HepG2 (cell line): ENCODE results near the gene OSCP1. TPM values are rescaled to one million over a fixed set of nuclear protein-coding genes. Genes with fewer than 3 reads are reported as not detected.
A peak's percentile ranks its signal among the peaks of the same experiment; 100 is the strongest.

Experiments used
- ATAC-seq: fragments of 200-7000 bp; cut with Tn5 transposase; 3 replicates; pipeline ENCODE4 v1.9.1; 2020; ENCODE audit warnings: mild to moderate bottlenecking, moderate library complexity
- BruUV-seq: library from RNA; stranded (reverse); fragments of 400-500 nt; replicated peaks from 2 replicates; lab custom pipeline; 2021; lab: Mats Ljungman, UMichigan
- CTCF ChIA-PET: fragments of 300-600 bp; formaldehyde crosslinking; extraction: SDS; loops from one replicate; lab custom pipeline; 2021; ENCODE audit warnings: low total read pairs, inconsistent platforms, low intra/inter-chr PET ratio; lab: Yijun Ruan, JAX
- POLR2A ChIA-PET: fragments of 350-600 bp; sonication (Branson Sonifier 250); formaldehyde crosslinking; loops from one replicate; lab custom pipeline; 2020; ENCODE audit warnings: antibody characterized with exemption, inconsistent platforms; lab: Yijun Ruan, JAX
- DNase-seq: peaks from one replicate; pipeline ENCODE4 v3.0.0-alpha.2; 2015; ENCODE audit warnings: low spot score
- FAIRE-seq: peaks from 3 replicates; lab custom pipeline; 2011; peaks lifted over from hg19 to GRCh38; lab: Jason Lieb, UNC
- H2AFZ ChIP-seq: one replicate; pipeline ENCODE4 v1.6.1; 2011; ENCODE audit warnings: low read length, inconsistent platforms
- H3K27ac ChIP-seq: fragments of 300-600 bp; 3 replicates; pipeline ENCODE4 v1.8.0; 2011; ENCODE audit warnings: mixed run types, mild to moderate bottlenecking, mixed read lengths, low read length, inconsistent platforms; ENCODE audit not compliant: insufficient read depth; ENCODE audit errors: extremely low read length
- H3K27me3 ChIP-seq, 2 experiments: fragments of 200-600 bp in 1 of 2; 2 replicates in 1 of 2; 3 replicates in 1 of 2; pipeline versions ENCODE4 v1.6.0 to v1.8.0; 2011; ENCODE audit warnings: low read length in 2 of 2, mild to moderate bottlenecking in 2 of 2, moderate library complexity in 2 of 2, inconsistent platforms in 1 of 2; ENCODE audit not compliant: insufficient read depth in 2 of 2, control insufficient read depth in 1 of 2
- H3K36me3 ChIP-seq, 2 experiments: fragments of 200-600 bp in 1 of 2; replicated peaks in 1 of 2; 2 replicates in 1 of 2; 3 replicates in 1 of 2; pipeline versions ENCODE4 v1.5.1 to v1.8.0; 2011; ENCODE audit warnings: low read length in 2 of 2, inconsistent platforms in 1 of 2; ENCODE audit not compliant: insufficient read depth in 2 of 2, control insufficient read depth in 1 of 2
- H3K4me1 ChIP-seq: 2 replicates; pipeline ENCODE4 v1.5.1; 2012; ENCODE audit warnings: low read length, inconsistent platforms; ENCODE audit not compliant: insufficient read depth
- H3K4me2 ChIP-seq: 2 replicates; pipeline ENCODE4 v1.6.0; 2011; ENCODE audit warnings: low read depth, low read length, inconsistent platforms
- H3K4me3 ChIP-seq, 3 experiments: fragments of 200-600 bp in 1 of 3; sonication (generic), shearing (Covaris generic) in 1 of 3; replicated peaks in 1 of 3; 2 replicates each; pipeline ENCODE4 v1.5.1; 2011 to 2016; ENCODE audit warnings: low read length in 3 of 3, inconsistent platforms in 2 of 3, low read depth in 2 of 3, mild to moderate bottlenecking in 2 of 3, control low read depth in 1 of 3, mixed read lengths in 1 of 3; ENCODE audit not compliant: insufficient read depth in 1 of 3
- H3K79me2 ChIP-seq: one replicate; pipeline ENCODE4 v1.6.1; 2011; ENCODE audit warnings: low read length, inconsistent platforms; ENCODE audit not compliant: insufficient read depth
- H3K9ac ChIP-seq: 2 replicates; pipeline ENCODE4 v1.6.0; 2011; ENCODE audit warnings: mild to moderate bottlenecking, low read depth, low read length, inconsistent platforms; ENCODE audit not compliant: insufficient read depth
- H3K9me3 ChIP-seq: 2 replicates; pipeline ENCODE4 v1.5.1; 2012; ENCODE audit warnings: mild to moderate bottlenecking, low read length
- H4K20me1 ChIP-seq: 2 replicates; pipeline ENCODE4 v1.6.0; 2011; ENCODE audit warnings: inconsistent platforms, mild to moderate bottlenecking, low read length, moderate library complexity; ENCODE audit not compliant: insufficient read depth
- MED1 ChIP-seq: sonication (generic); formaldehyde crosslinking; IDR thresholded peaks from 2 replicates; pipeline ENCODE4 v1.4.0; 2020; ENCODE audit warnings: missing genetic modification reagents
- MYC ChIP-seq: sonication (generic); formaldehyde crosslinking; IDR thresholded peaks from 2 replicates; pipeline ENCODE4 v1.9.0; 2021; ENCODE audit warnings: missing genetic modification reagents, borderline replicate concordance
- SOX6 ChIP-seq, 2 experiments: fragments of 450-650 bp in 1 of 2; sonication (generic) in 1 of 2; formaldehyde crosslinking in 1 of 2; IDR thresholded peaks; 2 replicates each; pipeline versions ENCODE4 v1.4.0 to v1.6.1; 2017 to 2020; ENCODE audit warnings: antibody characterized with exemption in 1 of 2, mild to moderate bottlenecking in 1 of 2, missing genetic modification reagents in 1 of 2
- SP5 ChIP-seq: IDR thresholded peaks from 2 replicates; pipeline ENCODE4 v1.6.1; 2016; ENCODE audit warnings: low read depth, borderline replicate concordance
- ZNF546 ChIP-seq: sonication (generic); formaldehyde crosslinking; conservative IDR thresholded peaks from 2 replicates; pipeline ENCODE4 v1.8.1; 2023; ENCODE audit warnings: mild to moderate bottlenecking, missing genetic modification reagents
- WGBS: methylation state at CpG from one replicate; pipeline ENCODE4 v1.1.6; 2017; ENCODE audit warnings: low lambda C conversion rate; 5-methylcytosine and 5-hydroxymethylcytosine counted together
- in situ Hi-C: cut with HindIII; loops from 2 replicates; pipeline ENCODE4 v1.10.0; 2017; ENCODE audit warnings: low pct_unique_long_range_greater_than_20kb; ENCODE audit not compliant: extremely low pct_ligation_motif_present
- intact Hi-C: fragments of 100-400 bp; cut with micrococcal nuclease; formaldehyde crosslinking; loops from one replicate; pipeline ENCODE4 v1.10.0; 2022; ENCODE audit not compliant: unreplicated experiment
- polyA plus RNA-seq, 8 experiments: library from polyadenylated mRNA; depleted of rRNA in 3 of 8; stranded (reverse) in 7 of 8; unstranded in 1 of 8; fragments of >200 nt; fragmentation: Illumina TruSeq in 4 of 8; extraction: Trizol in 4 of 8; gene quantifications; 2 replicates each; pipeline versions ENCODE4 v1.2.1 to v1.2.3, GENCODE V29; 2011 to 2016; ENCODE audit warnings: low read depth in 4 of 8, missing spikeins in 1 of 8, mixed read lengths in 1 of 8; ENCODE audit not compliant: insufficient read depth in 1 of 8
- total RNA-seq, 5 experiments: library from RNA; depleted of rRNA; stranded (reverse); fragments of >200 nt; fragmentation: Illumina TruSeq; extraction: Trizol; gene quantifications; 2 replicates each; pipeline ENCODE4 v1.2.3, GENCODE V29; 2016; ENCODE audit warnings: low read depth in 1 of 5
- TF ChIP-seq, protein P1 (sequence below): sonication (generic); formaldehyde crosslinking; IDR thresholded peaks from 2 replicates; pipeline ENCODE4 v1.8.1; 2022; ENCODE audit warnings: low read depth, mild to moderate bottlenecking, missing genetic modification reagents
- TF ChIP-seq, protein P2 (sequence below): sonication (generic); formaldehyde crosslinking; IDR thresholded peaks from 2 replicates; pipeline ENCODE4 v1.4.0; 2020; ENCODE audit warnings: missing genetic modification reagents, mild to moderate bottlenecking, borderline replicate concordance
- TF ChIP-seq, protein P3 (sequence below): sonication (generic); formaldehyde crosslinking; IDR thresholded peaks from 2 replicates; pipeline ENCODE4 v1.4.0; 2020; ENCODE audit warnings: missing genetic modification reagents
- TF ChIP-seq, protein P4 (sequence below): sonication (generic); formaldehyde crosslinking; IDR thresholded peaks from 2 replicates; pipeline ENCODE4 v1.4.0; 2020; ENCODE audit warnings: mild to moderate bottlenecking, low read depth, missing genetic modification reagents

Gene OSCP1
- total and polyA plus RNA-seq, 2 of the 13 experiments (the other 11 are each of a cell fraction or from before 2014, with no cell fraction given), result 0.60 to 0.84 TPM

DNA sequence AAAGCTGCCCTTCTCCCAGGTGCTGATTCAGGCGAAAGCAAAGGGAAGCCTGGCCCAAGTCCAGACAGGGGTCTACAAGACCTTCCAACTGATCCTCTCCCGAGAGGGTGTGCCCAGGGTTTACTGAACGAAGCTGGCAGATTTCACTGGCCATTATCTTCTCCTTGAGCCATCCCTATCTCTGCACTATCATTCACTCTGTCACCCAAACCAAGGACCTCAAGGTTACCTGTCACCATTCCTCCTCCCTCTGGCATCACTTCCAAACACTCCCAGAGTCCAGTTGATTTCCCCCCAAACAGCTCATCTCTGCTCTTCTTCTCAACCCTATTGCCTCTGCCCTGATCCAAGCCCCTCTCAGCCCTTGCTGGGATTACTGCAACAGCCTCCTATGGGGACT is 69.5 kb downstream of the OSCP1 start:
- POLR2A ChIA-PET, result interaction anchor here (1.6 to 4.1 kb wide), 4 partner anchors 17 to 231 kb away, joined by 3 to 32 read pairs (median 4); partner anchors contain the start of genes LSM10 and MRPS15
- peaks cover 77% of the 10 kb centered on the region for H3K4me1 ChIP-seq
- intact Hi-C loops (loop anchor here (5.0 kb wide), 1 partner anchor 42 kb away; no protein-coding TSS in a partner anchor), in situ Hi-C loops (no loop called here)
- ATAC-seq, result no peak
- CTCF ChIA-PET, result no interaction called here
- no peak for DNase-seq
- H2AFZ ChIP-seq, result no peak overlapping the region
- peaks cover 6 to 8% of the 10 kb centered on the region in 2 experiments; a peak in 4 of 5 replicates for H3K36me3 ChIP-seq
- peaks cover 86% of the 10 kb centered on the region for H3K79me2 ChIP-seq
- WGBS, result 69% methylated on average over 3 of the region's 3 CpGs
- TF ChIP-seq, protein P1, sequence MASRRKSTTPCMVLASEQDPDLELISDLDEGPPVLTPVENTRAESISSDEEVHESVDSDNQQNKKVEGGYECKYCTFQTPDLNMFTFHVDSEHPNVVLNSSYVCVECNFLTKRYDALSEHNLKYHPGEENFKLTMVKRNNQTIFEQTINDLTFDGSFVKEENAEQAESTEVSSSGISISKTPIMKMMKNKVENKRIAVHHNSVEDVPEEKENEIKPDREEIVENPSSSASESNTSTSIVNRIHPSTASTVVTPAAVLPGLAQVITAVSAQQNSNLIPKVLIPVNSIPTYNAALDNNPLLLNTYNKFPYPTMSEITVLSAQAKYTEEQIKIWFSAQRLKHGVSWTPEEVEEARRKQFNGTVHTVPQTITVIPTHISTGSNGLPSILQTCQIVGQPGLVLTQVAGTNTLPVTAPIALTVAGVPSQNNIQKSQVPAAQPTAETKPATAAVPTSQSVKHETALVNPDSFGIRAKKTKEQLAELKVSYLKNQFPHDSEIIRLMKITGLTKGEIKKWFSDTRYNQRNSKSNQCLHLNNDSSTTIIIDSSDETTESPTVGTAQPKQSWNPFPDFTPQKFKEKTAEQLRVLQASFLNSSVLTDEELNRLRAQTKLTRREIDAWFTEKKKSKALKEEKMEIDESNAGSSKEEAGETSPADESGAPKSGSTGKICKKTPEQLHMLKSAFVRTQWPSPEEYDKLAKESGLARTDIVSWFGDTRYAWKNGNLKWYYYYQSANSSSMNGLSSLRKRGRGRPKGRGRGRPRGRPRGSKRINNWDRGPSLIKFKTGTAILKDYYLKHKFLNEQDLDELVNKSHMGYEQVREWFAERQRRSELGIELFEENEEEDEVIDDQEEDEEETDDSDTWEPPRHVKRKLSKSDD, result no peak
- TF ChIP-seq MYC (CRISPR knock-in tag), result no peak
- TF ChIP-seq, protein P2, sequence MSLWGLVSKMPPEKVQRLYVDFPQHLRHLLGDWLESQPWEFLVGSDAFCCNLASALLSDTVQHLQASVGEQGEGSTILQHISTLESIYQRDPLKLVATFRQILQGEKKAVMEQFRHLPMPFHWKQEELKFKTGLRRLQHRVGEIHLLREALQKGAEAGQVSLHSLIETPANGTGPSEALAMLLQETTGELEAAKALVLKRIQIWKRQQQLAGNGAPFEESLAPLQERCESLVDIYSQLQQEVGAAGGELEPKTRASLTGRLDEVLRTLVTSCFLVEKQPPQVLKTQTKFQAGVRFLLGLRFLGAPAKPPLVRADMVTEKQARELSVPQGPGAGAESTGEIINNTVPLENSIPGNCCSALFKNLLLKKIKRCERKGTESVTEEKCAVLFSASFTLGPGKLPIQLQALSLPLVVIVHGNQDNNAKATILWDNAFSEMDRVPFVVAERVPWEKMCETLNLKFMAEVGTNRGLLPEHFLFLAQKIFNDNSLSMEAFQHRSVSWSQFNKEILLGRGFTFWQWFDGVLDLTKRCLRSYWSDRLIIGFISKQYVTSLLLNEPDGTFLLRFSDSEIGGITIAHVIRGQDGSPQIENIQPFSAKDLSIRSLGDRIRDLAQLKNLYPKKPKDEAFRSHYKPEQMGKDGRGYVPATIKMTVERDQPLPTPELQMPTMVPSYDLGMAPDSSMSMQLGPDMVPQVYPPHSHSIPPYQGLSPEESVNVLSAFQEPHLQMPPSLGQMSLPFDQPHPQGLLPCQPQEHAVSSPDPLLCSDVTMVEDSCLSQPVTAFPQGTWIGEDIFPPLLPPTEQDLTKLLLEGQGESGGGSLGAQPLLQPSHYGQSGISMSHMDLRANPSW (CRISPR knock-in tag), result no peak
- TF ChIP-seq, protein P3, sequence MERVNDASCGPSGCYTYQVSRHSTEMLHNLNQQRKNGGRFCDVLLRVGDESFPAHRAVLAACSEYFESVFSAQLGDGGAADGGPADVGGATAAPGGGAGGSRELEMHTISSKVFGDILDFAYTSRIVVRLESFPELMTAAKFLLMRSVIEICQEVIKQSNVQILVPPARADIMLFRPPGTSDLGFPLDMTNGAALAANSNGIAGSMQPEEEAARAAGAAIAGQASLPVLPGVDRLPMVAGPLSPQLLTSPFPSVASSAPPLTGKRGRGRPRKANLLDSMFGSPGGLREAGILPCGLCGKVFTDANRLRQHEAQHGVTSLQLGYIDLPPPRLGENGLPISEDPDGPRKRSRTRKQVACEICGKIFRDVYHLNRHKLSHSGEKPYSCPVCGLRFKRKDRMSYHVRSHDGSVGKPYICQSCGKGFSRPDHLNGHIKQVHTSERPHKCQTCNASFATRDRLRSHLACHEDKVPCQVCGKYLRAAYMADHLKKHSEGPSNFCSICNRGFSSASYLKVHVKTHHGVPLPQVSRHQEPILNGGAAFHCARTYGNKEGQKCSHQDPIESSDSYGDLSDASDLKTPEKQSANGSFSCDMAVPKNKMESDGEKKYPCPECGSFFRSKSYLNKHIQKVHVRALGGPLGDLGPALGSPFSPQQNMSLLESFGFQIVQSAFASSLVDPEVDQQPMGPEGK (CRISPR knock-in tag), result no peak
- TF ChIP-seq ZNF546 (CRISPR knock-in tag), result no peak
- TF ChIP-seq MED1 (CRISPR knock-in tag), result no peak
- TF ChIP-seq, protein P4, sequence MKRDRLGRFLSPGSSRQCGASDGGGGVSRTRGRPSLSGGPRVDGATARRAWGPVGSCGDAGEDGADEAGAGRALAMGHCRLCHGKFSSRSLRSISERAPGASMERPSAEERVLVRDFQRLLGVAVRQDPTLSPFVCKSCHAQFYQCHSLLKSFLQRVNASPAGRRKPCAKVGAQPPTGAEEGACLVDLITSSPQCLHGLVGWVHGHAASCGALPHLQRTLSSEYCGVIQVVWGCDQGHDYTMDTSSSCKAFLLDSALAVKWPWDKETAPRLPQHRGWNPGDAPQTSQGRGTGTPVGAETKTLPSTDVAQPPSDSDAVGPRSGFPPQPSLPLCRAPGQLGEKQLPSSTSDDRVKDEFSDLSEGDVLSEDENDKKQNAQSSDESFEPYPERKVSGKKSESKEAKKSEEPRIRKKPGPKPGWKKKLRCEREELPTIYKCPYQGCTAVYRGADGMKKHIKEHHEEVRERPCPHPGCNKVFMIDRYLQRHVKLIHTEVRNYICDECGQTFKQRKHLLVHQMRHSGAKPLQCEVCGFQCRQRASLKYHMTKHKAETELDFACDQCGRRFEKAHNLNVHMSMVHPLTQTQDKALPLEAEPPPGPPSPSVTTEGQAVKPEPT, result no peak
- TF ChIP-seq SOX6 (IDR thresholded peaks at IDR 0.05), result no peak
- TF ChIP-seq SOX6 (CRISPR knock-in tag; IDR thresholded peaks at IDR 0.05), result no peak
- TF ChIP-seq SP5 (CRISPR knock-in tag), result no peak
- no peaks in the 10 kb centered on the region; a peak in 1 of 5 replicates for H3K27me3 ChIP-seq
- no peaks in the 10 kb centered on the region for H3K9me3 ChIP-seq
- H4K20me1 ChIP-seq, result peaks cover 10% of the 10 kb centered on the region
- peak overlapping the region; percentile 60 for H3K4me2 ChIP-seq
- peak overlapping the region; percentile 75 for H3K27ac ChIP-seq
- no peak overlapping the region for H3K4me3 ChIP-seq
- H3K9ac ChIP-seq, result peak overlapping the region; percentile 47
- FAIRE-seq, result no peak
- BruUV-seq, result no TSS peak
